ENCODE data around the gene COX20.

The COX20 gene

GRCh38 chr1:244841273-244841927, 5.9 kb downstream of the COX20 start:
- DNase-seq (ENCODE audit: extremely low spot score): no peak
- TF ChIP-seq CTCF (IDR thresholded peaks at IDR 0.05; ENCODE audit: control extremely low read depth, extremely low read depth, low read depth, missing control alignments): no peak
- CTCF ChIA-PET: interaction anchor here (1.4 to 16.8 kb wide), 2 partner anchors 16 to 201 kb away, joined by 4 to 204 read pairs; partner anchors contain the start of gene HNRNPU
- POLR2A ChIA-PET: no interaction called here

- ChIA-PET CTCF (interaction anchor here (1.1 to 16.8 kb wide), 2 partner anchors 13 to 14 kb away, joined by 3 to 204 read pairs; partner anchors contain the start of gene HNRNPU), POLR2A (no interaction called here)
- TF ChIP-seq CTCF (IDR thresholded peaks at IDR 0.05; ENCODE audit: control extremely low read depth, extremely low read depth, low read depth, missing control alignments): no peak
- DNase-seq (ENCODE audit: extremely low spot score): no peak
Measured at GRCh38 chr1:244843148-244843978, 7.9 kb downstream of the COX20 start.

- ChIA-PET POLR2A (no interaction called here), CTCF (interaction anchor here (1.1 to 16.8 kb wide), 2 partner anchors 13 to 14 kb away, joined by 3 to 204 read pairs; partner anchors contain the start of gene HNRNPU)
- DNase-seq (ENCODE audit: extremely low spot score): no peak
- no peak for TF ChIP-seq CTCF (IDR thresholded peaks at IDR 0.05; ENCODE audit: control extremely low read depth, extremely low read depth, low read depth, missing control alignments)
Measured at GRCh38 chr1:244844155-244845121, 9.0 kb downstream of the COX20 start.

GRCh38 chr1:244846653-244847052, 11.2 kb downstream of the COX20 start:
- CTCF ChIA-PET: interaction anchor here (1.1 to 16.8 kb wide), 3 partner anchors 11 to 121 kb away, joined by 3 to 204 read pairs (median 3); partner anchors contain the start of gene HNRNPU
- no peak for DNase-seq (ENCODE audit: extremely low spot score)
- TF ChIP-seq CTCF (IDR thresholded peaks at IDR 0.05; ENCODE audit: control extremely low read depth, extremely low read depth, low read depth, missing control alignments): no peak
- POLR2A ChIA-PET: no interaction called here

- CTCF ChIA-PET: interaction anchor here (1.4 to 18.3 kb wide), 3 partner anchors 9 to 12 kb away, joined by 6 to 204 read pairs (median 19); partner anchors contain the start of gene COX20
- POLR2A ChIA-PET: interaction anchor here (0.6 to 1.1 kb wide), 2 partner anchors 14 to 1934 kb away, joined by 3 read pairs; no protein-coding TSS in a partner anchor
- no peak for DNase-seq (ENCODE audit: extremely low spot score)
- TF ChIP-seq CTCF (IDR thresholded peaks at IDR 0.05; ENCODE audit: control extremely low read depth, extremely low read depth, low read depth, missing control alignments): no peak
Measured at GRCh38 chr1:244849189-244849866, 13.9 kb downstream of the COX20 start.
